ENCODE data around the gene DAAM1.

DAAM1 gene

GRCh38 chr14:59363531-59364226, 175.2 kb downstream of the DAAM1 start:
- no peak overlapping the region for H3K4me3 ChIP-seq (ENCODE audit: low read length)
- no peak for DNase-seq (ENCODE audit: low read depth, low spot score)

GRCh38 chr14:59370158-59370742, 181.8 kb downstream of the DAAM1 start:
- no peak overlapping the region for H3K4me3 ChIP-seq (ENCODE audit: low read length)
- DNase-seq (ENCODE audit: low read depth, low spot score): no peak

GRCh38 chr14:59371771-59372170, 183.3 kb downstream of the DAAM1 start:
- no peak overlapping the region for H3K4me3 ChIP-seq (ENCODE audit: low read length)
- DNase-seq (ENCODE audit: low read depth, low spot score): no peak

DNA sequence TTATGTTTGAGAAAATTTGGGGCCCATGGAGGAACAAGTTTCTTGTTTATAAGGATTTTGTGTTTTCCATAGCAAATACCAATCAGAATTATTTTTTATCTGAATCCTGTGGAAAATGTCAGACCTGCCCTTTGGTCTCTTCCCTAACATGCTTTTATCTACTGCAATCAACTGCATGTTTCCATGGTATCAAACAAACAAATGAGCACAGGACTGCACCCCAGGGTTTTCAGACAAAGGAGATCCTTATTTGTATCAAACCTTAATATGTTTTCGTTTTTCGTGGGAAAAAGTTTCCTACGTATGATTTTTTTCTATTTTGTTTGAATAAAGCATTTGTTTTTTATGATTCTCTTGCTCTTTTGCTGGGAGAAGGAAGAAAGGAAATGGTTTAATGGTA, 185.6 kb downstream of the DAAM1 start:
- no peak overlapping the region for H3K4me3 ChIP-seq (ENCODE audit: low read length)
- DNase-seq (ENCODE audit: low read depth, low spot score): no peak

DNA sequence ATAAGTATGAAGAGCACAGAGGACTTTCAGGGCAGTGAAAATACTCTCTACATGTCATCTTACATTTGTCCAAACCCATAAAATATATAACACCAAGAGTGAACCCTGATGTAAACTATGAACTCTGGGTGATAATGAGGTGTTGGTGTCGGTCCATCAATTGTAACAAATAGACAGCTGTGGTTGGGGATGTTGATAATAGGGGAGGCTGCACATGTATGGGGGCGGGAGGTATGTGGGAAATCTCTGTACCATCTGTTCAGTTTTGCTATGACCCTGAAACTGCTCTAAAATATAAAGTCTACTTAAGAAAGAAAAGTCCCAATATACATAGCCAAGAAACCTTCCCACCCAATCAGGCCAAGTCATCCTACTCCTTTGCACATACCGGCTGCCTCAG, 188.2 kb downstream of the DAAM1 start:
- DNase-seq (ENCODE audit: low read depth, low spot score): no peak
- no peak overlapping the region for H3K4me3 ChIP-seq (ENCODE audit: low read length)

DNA sequence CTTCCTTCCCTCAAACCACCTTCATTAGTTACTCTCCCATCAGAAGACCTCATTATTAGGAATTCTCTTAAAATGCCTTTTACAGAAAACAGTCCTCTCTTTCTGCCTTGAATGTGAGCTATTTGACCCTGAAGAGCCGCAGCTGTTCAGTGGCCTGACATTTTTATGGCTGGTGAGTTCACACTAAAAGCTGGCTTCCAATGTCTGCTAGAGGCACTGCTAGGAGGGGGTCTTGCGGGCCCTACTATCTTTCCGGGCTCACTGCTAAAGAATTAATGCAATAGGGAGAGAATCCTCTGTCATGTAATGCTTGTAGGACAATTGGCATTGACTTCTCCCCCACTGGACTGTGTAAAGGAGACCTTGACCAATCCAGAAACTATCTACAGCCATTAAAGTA, 189.0 kb downstream of the DAAM1 start:
- DNase-seq (ENCODE audit: low read depth, low spot score): no peak
- no peak overlapping the region for H3K4me3 ChIP-seq (ENCODE audit: low read length)

- H3K4me3 ChIP-seq (ENCODE audit: low read length): no peak overlapping the region
- DNase-seq (ENCODE audit: low read depth, low spot score): no peak
These were observed 189.6 kb downstream of the DAAM1 start for GRCh38 chr14:59377991-59378601.

- no peak for DNase-seq (ENCODE audit: low read depth, low spot score)
- no peak overlapping the region for H3K4me3 ChIP-seq (ENCODE audit: low read length)
These were observed 201.5 kb downstream of the DAAM1 start for GRCh38 chr14:59389936-59390335.

DNA sequence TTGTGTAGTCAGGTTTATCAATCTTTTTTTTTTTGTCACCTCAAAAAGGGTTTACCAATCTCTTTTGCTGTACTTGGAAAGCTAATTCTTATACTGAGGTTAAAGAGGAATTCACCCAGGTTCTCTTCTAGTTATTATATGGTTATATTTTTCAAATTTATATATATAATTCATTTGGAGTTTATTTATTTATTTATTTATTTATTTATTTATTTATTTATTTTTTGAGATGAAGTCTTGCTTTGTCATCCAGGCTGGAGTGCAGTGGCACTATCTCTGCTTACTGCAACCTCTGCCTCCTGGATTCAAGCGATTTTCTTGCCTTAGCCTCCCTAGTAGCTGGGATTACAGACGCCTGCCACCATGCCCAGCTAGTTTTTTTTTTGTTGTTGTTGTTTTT, 202.9 kb downstream of the DAAM1 start:
- no peak overlapping the region for H3K4me3 ChIP-seq (ENCODE audit: low read length)
- DNase-seq (ENCODE audit: low read depth, low spot score): no peak

GRCh38 chr14:59394268-59394667, 205.8 kb downstream of the DAAM1 start:
- no peak overlapping the region for H3K4me3 ChIP-seq (ENCODE audit: low read length)
- DNase-seq (ENCODE audit: low read depth, low spot score): no peak

DNA sequence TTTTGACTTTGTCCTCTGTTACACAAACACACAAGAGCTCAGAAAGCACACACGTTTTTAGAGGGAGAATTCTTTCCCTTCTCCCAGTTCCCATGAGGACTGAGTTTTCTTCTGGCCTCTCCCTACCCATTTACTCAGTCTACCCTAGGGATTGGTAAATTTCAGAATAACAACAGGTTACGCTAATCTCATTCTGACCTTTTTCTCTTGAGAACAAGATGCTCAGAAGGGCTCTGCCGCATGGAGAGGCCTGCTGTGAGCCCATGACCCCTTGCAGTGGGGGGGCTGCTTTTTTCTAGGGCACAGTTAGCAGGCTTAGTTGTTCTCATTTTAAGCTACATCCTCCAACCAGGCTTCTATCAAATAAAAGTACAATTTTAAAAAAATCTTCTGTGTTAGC, 207.2 kb downstream of the DAAM1 start:
- H3K4me3 ChIP-seq (ENCODE audit: low read length): no peak overlapping the region
- DNase-seq (ENCODE audit: low read depth, low spot score): no peak

DNA sequence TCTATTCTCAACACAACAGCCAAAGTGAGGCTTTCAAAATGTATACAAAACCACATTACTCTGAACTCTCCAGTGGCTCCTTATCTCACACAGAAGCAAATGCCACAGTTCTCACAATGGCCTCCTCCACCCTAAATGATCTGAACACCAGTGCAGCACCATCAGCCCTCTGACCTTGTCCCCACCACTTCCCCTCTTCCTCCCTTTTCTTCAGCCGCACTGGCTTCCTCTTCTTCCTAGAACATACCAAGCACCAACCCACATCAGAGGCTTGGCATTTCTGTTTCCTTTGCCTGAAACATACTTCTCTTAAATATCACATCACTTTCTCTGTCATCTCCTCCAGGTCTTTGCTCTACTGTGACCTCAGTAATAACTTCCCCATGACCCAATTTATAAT, 210.4 kb downstream of the DAAM1 start:
- DNase-seq (ENCODE audit: low read depth, low spot score): peak; percentile 77
- H3K4me3 ChIP-seq (ENCODE audit: low read length): no peak overlapping the region

- no peak overlapping the region for H3K4me3 ChIP-seq (ENCODE audit: low read length)
- DNase-seq (ENCODE audit: low read depth, low spot score): no peak
These were observed 218.2 kb downstream of the DAAM1 start for GRCh38 chr14:59406454-59407245.

DNA sequence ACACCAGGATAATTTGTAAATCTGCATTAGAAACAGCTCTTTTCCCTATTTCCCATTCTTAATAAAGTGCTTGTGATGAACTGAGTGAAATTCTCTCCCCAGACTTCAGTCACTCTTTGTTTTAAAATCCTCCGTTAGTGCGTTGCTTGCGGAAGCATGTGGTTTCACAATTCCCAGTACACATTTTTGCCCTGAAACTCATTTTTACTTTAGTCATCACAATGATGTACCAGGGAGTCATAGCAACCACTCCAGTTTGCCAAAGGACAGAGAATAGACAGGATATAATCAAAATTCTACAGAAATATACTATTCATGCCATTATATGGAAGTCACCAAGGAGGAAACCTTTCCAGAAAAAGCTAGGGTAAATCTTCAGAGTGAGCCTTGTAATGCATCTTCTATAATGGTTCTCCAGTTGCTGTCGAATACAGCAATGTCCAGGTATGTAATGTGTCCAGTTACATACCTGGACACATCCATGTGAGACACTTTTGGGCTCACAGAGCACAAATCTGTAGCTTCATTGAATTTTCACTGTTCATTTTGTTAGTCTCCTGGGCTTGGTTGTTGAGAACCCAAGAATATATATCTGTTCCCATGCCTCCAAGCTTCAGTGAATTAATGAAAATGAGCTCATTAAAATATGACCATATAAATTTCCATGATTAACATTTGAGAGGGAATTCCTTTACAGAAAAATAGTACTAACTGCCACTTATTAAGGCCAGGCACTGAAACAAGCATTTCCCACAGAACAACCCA, 219.0 kb downstream of the DAAM1 start:
- H3K4me3 ChIP-seq (ENCODE audit: low read length): no peak overlapping the region
- no peak for DNase-seq (ENCODE audit: low read depth, low spot score)

GRCh38 chr14:59415836-59416602, 227.6 kb downstream of the DAAM1 start:
- DNase-seq (ENCODE audit: low read depth, low spot score): no peak

DNA sequence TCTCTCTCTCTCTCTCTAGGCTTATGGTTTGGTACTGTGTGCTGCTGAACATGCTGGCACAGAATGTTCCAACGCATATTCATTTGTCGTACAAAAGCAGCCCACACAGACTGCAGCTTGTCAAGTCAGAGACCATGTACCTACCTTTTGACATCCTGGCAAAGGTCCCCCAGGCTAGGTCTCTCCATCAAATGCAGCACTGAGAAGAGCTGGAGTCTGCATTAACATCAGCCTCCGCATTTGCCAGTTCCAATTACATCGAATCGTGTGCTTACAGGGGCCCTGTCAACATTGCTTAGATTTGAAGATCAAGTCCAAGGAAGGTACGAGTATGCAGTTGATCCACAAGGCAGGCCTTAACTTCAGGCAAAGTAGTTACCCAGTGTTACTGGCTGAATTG, 228.8 kb downstream of the DAAM1 start:
- no peak overlapping the region for H3K4me3 ChIP-seq (ENCODE audit: low read length)
- DNase-seq (ENCODE audit: low read depth, low spot score): no peak

More at GRCh38 chr14:59415836-59416602, 227.6 kb downstream of the DAAM1 start:
- no peak overlapping the region for H3K4me3 ChIP-seq (ENCODE audit: low read length)

GRCh38 chr14:59419303-59419702, 230.8 kb downstream of the DAAM1 start:
- DNase-seq (ENCODE audit: low read depth, low spot score): no peak
- H3K4me3 ChIP-seq (ENCODE audit: low read length): no peak overlapping the region
